ENCODE measurements around the gene HOXB9. TPM values are rescaled to one million over a fixed set of nuclear protein-coding genes. Genes with fewer than 3 reads are reported as not detected.

The HOXB9 gene
- 10.6 and 12.9 TPM in 2 replicates for total RNA-seq

GRCh38 chr17:48626245-48627117 lies at the start of gene HOXB9:
TSS of gene HOXB9 (minus strand) at chr17:48626358. CDS start at chr17:48626269, 89 bp downstream.

GRCh38 chr17:48615047-48615962 lies 10.9 kb downstream of the HOXB9 start, which contains the start of gene HOXB8:
TSS of gene HOXB8 (minus strand) at chr17:48615292. CDS start at chr17:48614704, 588 bp downstream.

GRCh38 chr17:48610282-48611211 lies 15.6 kb downstream of the HOXB9 start, which contains the start of gene HOXB7:
TSS of gene HOXB7 (minus strand) at chr17:48611017. CDS start at chr17:48610918, 99 bp downstream.

GRCh38 chr17:48604770-48605329 lies 21.3 kb downstream of the HOXB9 start, which contains the start of gene HOXB6:
TSS of gene HOXB6 (minus strand) at chr17:48604986. CDS start at chr17:48598150, 6,836 bp downstream.

GRCh38 chr17:48593126-48593829 lies 32.9 kb downstream of the HOXB9 start, which contains the start of gene HOXB5:
TSS of gene HOXB5 (minus strand) at chr17:48593779. CDS start at chr17:48593682, 97 bp downstream.

GRCh38 chr17:48589831-48590606 lies 36.1 kb downstream of the HOXB9 start, which contains the start of gene HOXB3:
TSS of gene HOXB3 (minus strand) at chr17:48590241. CDS start at chr17:48552474, 37,767 bp downstream.

GRCh38 chr17:48577946-48578615 lies 48.1 kb downstream of the HOXB9 start, which contains the start of gene HOXB4:
TSS of gene HOXB4 (minus strand) at chr17:48578350. CDS start at chr17:48578319, 31 bp downstream.

Other genes with a start within 250 kb of the HOXB9 start
- gene SKAP1, start 196.1 kb downstream of the HOXB9 start, total RNA-seq, result 0.07 and 0.69 TPM in 2 replicates
- gene HOXB1, start 95.3 kb downstream of the HOXB9 start, total RNA-seq, result not detected in 2 replicates
- gene HOXB2, start 81.2 kb downstream of the HOXB9 start, total RNA-seq, result 11.6 and 16.8 TPM in 2 replicates
- gene HOXB4, start 48.0 kb downstream of the HOXB9 start, total RNA-seq, result 6.7 and 6.9 TPM in 2 replicates
- gene HOXB3, start 36.1 kb downstream of the HOXB9 start, total RNA-seq, result 4.5 and 8.5 TPM in 2 replicates
- 0.54 and 1.1 TPM in 2 replicates for gene HOXB5, start 32.6 kb downstream of the HOXB9 start, total RNA-seq
- 39.8 and 43.2 TPM in 2 replicates for gene HOXB6, start 21.4 kb downstream of the HOXB9 start, total RNA-seq
- 35.2 and 45.3 TPM in 2 replicates for gene HOXB7, start 15.3 kb downstream of the HOXB9 start, total RNA-seq
- gene HOXB8, start 11.1 kb downstream of the HOXB9 start, total RNA-seq, result 15.5 and 22.9 TPM in 2 replicates
- gene PRAC1, start 96.2 kb upstream of the HOXB9 start, total RNA-seq, result not detected in 2 replicates
- not detected in 2 replicates for gene PRAC2, start 96.8 kb upstream of the HOXB9 start, total RNA-seq
- gene HOXB13, start 102.4 kb upstream of the HOXB9 start, total RNA-seq, result not detected in 2 replicates
- gene TTLL6, start 190.9 kb upstream of the HOXB9 start, total RNA-seq, result not detected in 2 replicates
- 38.4 and 47.0 TPM in 2 replicates for gene CALCOCO2, start 204.7 kb upstream of the HOXB9 start, total RNA-seq

Data from mammary microvascular endothelial cell (primary cell).